ENCODE measurements around the gene SHB.

GRCh38 chr9:37902131-37902530 is 166.9 kb downstream of the SHB start:
- TF ChIP-seq, protein P1, sequence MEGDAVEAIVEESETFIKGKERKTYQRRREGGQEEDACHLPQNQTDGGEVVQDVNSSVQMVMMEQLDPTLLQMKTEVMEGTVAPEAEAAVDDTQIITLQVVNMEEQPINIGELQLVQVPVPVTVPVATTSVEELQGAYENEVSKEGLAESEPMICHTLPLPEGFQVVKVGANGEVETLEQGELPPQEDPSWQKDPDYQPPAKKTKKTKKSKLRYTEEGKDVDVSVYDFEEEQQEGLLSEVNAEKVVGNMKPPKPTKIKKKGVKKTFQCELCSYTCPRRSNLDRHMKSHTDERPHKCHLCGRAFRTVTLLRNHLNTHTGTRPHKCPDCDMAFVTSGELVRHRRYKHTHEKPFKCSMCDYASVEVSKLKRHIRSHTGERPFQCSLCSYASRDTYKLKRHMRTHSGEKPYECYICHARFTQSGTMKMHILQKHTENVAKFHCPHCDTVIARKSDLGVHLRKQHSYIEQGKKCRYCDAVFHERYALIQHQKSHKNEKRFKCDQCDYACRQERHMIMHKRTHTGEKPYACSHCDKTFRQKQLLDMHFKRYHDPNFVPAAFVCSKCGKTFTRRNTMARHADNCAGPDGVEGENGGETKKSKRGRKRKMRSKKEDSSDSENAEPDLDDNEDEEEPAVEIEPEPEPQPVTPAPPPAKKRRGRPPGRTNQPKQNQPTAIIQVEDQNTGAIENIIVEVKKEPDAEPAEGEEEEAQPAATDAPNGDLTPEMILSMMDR (IDR thresholded peaks at IDR 0.05 in 8 of 11, conservative IDR thresholded peaks at IDR 0.05 in 3 of 11) = no peak
- TF ChIP-seq POLR2A (IDR thresholded peaks at IDR 0.05) (no peak), POLR2AphosphoS5 (IDR thresholded peaks at IDR 0.05) (no peak)
